K562 (cell line): ENCODE results near the gene VAPB.

Experiments
- CTCF ChIP-seq, 3 experiments: IDR thresholded peaks in 2 of 3; conservative IDR thresholded peaks in 1 of 3; 2 replicates each; pipeline ENCODE4 v1.5.1; 2011 to 2012; ENCODE audit warnings: low read length in 3 of 3, mild to moderate bottlenecking in 3 of 3, control low read depth in 2 of 3, improper control_type of control experiment in 1 of 3, inconsistent platforms in 1 of 3, low read depth in 1 of 3, mixed read lengths in 1 of 3, moderate library complexity in 1 of 3; ENCODE audit not compliant: insufficient read depth in 2 of 3
- EZH2 ChIP-seq: IDR thresholded peaks from 2 replicates; pipeline ENCODE4 v1.6.1; 2012; ENCODE audit warnings: low read depth, mild to moderate bottlenecking, inconsistent platforms, low read length, borderline replicate concordance
- HDAC6 ChIP-seq: IDR thresholded peaks from 2 replicates; pipeline ENCODE4 v1.6.1; 2012; ENCODE audit warnings: low read depth, mild to moderate bottlenecking, control low read depth, inconsistent platforms, low read length, moderate library complexity
- HSF4 ChIP-seq: fragments of 250-450 bp; sonication (Bioruptor Pico); IDR thresholded peaks from 2 replicates; pipeline ENCODE4 v2.1.2; 2022; ENCODE audit warnings: mild to moderate bottlenecking, moderate library complexity, borderline replicate concordance
- KDM4B ChIP-seq, 2 experiments: fragments of 450-650 bp in 1 of 2; sonication (generic) in 1 of 2; IDR thresholded peaks; 2 replicates each; pipeline ENCODE4 v1.6.1; 2016 to 2017; ENCODE audit warnings: borderline replicate concordance in 2 of 2, antibody characterized with exemption in 1 of 2, low read depth in 1 of 2, mild to moderate bottlenecking in 1 of 2
- MAX ChIP-seq: sonication (generic); formaldehyde crosslinking; IDR thresholded peaks from 2 replicates; pipeline ENCODE4 v1.9.0; 2022; ENCODE audit warnings: mild to moderate bottlenecking, missing genetic modification reagents
- PBX2 ChIP-seq, 2 experiments: IDR thresholded peaks in 1 of 2; conservative IDR thresholded peaks in 1 of 2; 2 replicates each; pipeline ENCODE4 v1.6.1; 2016; ENCODE audit warnings: low read depth in 2 of 2, mild to moderate bottlenecking in 1 of 2, missing compliant biosample characterization in 1 of 2, missing genetic modification characterization in 1 of 2, moderate library complexity in 1 of 2
- POLR2AphosphoS5 ChIP-seq: IDR thresholded peaks from 2 replicates; pipeline ENCODE4 v1.6.1; 2011; ENCODE audit warnings: mild to moderate bottlenecking, low read depth, low read length, moderate library complexity; ENCODE audit not compliant: control insufficient read depth, insufficient read depth
- SIN3A ChIP-seq, 2 experiments: fragments of 150-350 bp in 1 of 2; IDR thresholded peaks; 2 replicates each; pipeline ENCODE4 v1.6.1; 2011 to 2016; ENCODE audit warnings: borderline replicate concordance in 2 of 2, low read depth in 2 of 2, low read length in 2 of 2, mild to moderate bottlenecking in 2 of 2, moderate library complexity in 2 of 2; ENCODE audit not compliant: control insufficient read depth in 1 of 2
- SPI1 ChIP-seq: IDR thresholded peaks from 2 replicates; pipeline ENCODE4 v1.6.1; 2011; ENCODE audit warnings: low read depth, low read length, control low read depth, borderline replicate concordance
- TARDBP ChIP-seq: fragments of 450-650 bp; IDR thresholded peaks from 2 replicates; pipeline ENCODE4 v1.6.1; 2016
- ZKSCAN8 ChIP-seq: fragments of 200-800 bp; sonication (Bioruptor generic); IDR thresholded peaks from 2 replicates; pipeline ENCODE4 v1.6.1; 2016; ENCODE audit warnings: missing genetic modification characterization, missing compliant biosample characterization
- ZNF184 ChIP-seq: sonication (generic); formaldehyde crosslinking; IDR thresholded peaks from 2 replicates; pipeline ENCODE4 v1.5.0; 2020; ENCODE audit warnings: missing genetic modification reagents
- TF ChIP-seq, protein P1 (sequence below): sonication (generic); formaldehyde crosslinking; IDR thresholded peaks from 2 replicates; pipeline ENCODE4 v1.8.1; 2023; ENCODE audit warnings: mild to moderate bottlenecking, missing genetic modification reagents

DNA sequence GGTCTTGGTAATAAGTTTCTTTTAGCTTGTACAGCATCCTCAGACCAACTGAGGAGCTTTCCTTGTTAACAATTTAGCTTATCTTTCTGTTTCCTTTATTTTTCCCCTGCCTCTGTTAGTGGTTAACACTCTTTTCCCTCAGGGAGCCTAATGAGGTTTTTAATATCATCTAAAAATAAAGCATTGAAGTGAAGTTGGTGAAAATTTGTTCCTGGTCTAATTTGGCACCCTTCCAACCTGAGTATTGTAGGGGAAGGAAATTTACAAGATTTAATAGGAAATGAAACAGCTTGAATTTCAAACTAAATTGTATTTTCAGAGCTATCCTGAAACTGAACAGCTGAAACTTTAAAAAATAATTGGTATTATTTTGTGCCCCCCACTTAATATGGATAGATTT is 28.1 kb upstream of the VAPB start:
- TF ChIP-seq TARDBP (no peak), POLR2AphosphoS5 (no peak), HDAC6 (no peak), SIN3A (IDR thresholded peaks at IDR 0.05; ENCODE audit: borderline replicate concordance in 2 of 2, control insufficient read depth in 1 of 2, low read depth in 2 of 2, low read length in 2 of 2) (no peak), CTCF (IDR thresholded peaks at IDR 0.05 in 2 of 3, conservative IDR thresholded peaks at IDR 0.05 in 1 of 3; ENCODE audit: insufficient read depth in 2 of 3, low read depth in 1 of 3, low read length in 3 of 3) (no peak), HSF4 (CRISPR knock-in tag) (no peak), ZKSCAN8 (CRISPR knock-in tag) (no peak), KDM4B (IDR thresholded peaks at IDR 0.05; ENCODE audit: borderline replicate concordance in 2 of 2, low read depth in 1 of 2) (no peak), PBX2 (CRISPR knock-in tag; IDR thresholded peaks at IDR 0.05; ENCODE audit: low read depth) (no peak), PBX2 (tag; conservative IDR thresholded peaks at IDR 0.05; ENCODE audit: low read depth) (no peak), EZH2 (no peak), ZNF184 (CRISPR knock-in tag) (no peak), SPI1 (no peak), MAX (CRISPR knock-in tag) (no peak)
- TF ChIP-seq, protein P1, sequence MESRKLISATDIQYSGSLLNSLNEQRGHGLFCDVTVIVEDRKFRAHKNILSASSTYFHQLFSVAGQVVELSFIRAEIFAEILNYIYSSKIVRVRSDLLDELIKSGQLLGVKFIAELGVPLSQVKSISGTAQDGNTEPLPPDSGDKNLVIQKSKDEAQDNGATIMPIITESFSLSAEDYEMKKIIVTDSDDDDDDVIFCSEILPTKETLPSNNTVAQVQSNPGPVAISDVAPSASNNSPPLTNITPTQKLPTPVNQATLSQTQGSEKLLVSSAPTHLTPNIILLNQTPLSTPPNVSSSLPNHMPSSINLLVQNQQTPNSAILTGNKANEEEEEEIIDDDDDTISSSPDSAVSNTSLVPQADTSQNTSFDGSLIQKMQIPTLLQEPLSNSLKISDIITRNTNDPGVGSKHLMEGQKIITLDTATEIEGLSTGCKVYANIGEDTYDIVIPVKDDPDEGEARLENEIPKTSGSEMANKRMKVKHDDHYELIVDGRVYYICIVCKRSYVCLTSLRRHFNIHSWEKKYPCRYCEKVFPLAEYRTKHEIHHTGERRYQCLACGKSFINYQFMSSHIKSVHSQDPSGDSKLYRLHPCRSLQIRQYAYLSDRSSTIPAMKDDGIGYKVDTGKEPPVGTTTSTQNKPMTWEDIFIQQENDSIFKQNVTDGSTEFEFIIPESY: no peak
